Mononuclear cell (primary cell): Measurements from ENCODE around the gene DDX41. TPM values are rescaled to one million over a fixed set of nuclear protein-coding genes. Genes with fewer than 3 reads are reported as not detected.
A peak's percentile ranks its signal among the peaks of the same experiment; 100 is the strongest.

Experiments
- H3K27me3 ChIP-seq: 2 replicates; pipeline ENCODE4 v1.6.0; 2011; ENCODE audit warnings: low read length, control low read depth; ENCODE audit not compliant: insufficient read depth
- H3K4me1 ChIP-seq: 2 replicates; pipeline ENCODE4 v1.5.1; 2011; ENCODE audit warnings: mild to moderate bottlenecking, low read length, control low read depth; ENCODE audit not compliant: insufficient read depth
- H3K4me3 ChIP-seq: 2 replicates; pipeline ENCODE4 v1.5.1; 2011; ENCODE audit warnings: mild to moderate bottlenecking, low read length, moderate library complexity
- H3K9me3 ChIP-seq: 2 replicates; pipeline ENCODE4 v1.5.1; 2011; ENCODE audit warnings: low read depth, mild to moderate bottlenecking, control low read depth, low read length
- total RNA-seq: library from RNA; depleted of rRNA; stranded (reverse); fragments of >200 nt; gene quantifications from one replicate; pipeline ENCODE4 v1.2.3, GENCODE V29; 2012

The DDX41 gene
- total RNA-seq, 1 donor: 33.4 TPM

- H3K4me1 ChIP-seq: peaks cover 69% of the 10 kb centered on the region
- H3K4me3 ChIP-seq: no peak overlapping the region
- H3K9me3 ChIP-seq: no peaks in the 10 kb centered on the region
- H3K27me3 ChIP-seq: no peaks in the 10 kb centered on the region
Measured at GRCh38 chr5:177499842-177500241, 16.9 kb downstream of the DDX41 start.

- peaks cover 76% of the 10 kb centered on the region for H3K4me1 ChIP-seq
- H3K4me3 ChIP-seq: peak overlapping the region; percentile 55
Measured at GRCh38 chr5:177498013-177498787, 18.6 kb downstream of the DDX41 start.

GRCh38 chr5:177497292-177498012, 19.3 kb downstream of the DDX41 start, which contains the start of gene PDLIM7:
PDLIM7 (minus strand) TSS chr5:177497604; CDS start chr5:177496512, 1,092 bp downstream.
- H3K4me1 ChIP-seq: peaks cover 75% of the 10 kb centered on the region
- no peaks in the 10 kb centered on the region for H3K9me3 ChIP-seq
- no peaks in the 10 kb centered on the region for H3K27me3 ChIP-seq
- peak within 1 kb of the TSS; percentile 55 for H3K4me3 ChIP-seq

More at GRCh38 chr5:177498013-177498787, 18.6 kb downstream of the DDX41 start:
- Histone ChIP-seq H3K9me3 (no peaks in the 10 kb centered on the region), H3K27me3 (no peaks in the 10 kb centered on the region)

GRCh38 chr5:177496727-177497291, 20.0 kb downstream of the DDX41 start:
- Histone ChIP-seq H3K27me3 (no peaks in the 10 kb centered on the region), H3K4me1 (peaks cover 68% of the 10 kb centered on the region), H3K9me3 (no peaks in the 10 kb centered on the region), H3K4me3 (peak overlapping the region; percentile 55)

- H3K4me3 ChIP-seq: peak overlapping the region; percentile 13
- no peaks in the 10 kb centered on the region for H3K9me3 ChIP-seq
- H3K27me3 ChIP-seq: no peaks in the 10 kb centered on the region
- peaks cover 63% of the 10 kb centered on the region for H3K4me1 ChIP-seq
Measured at GRCh38 chr5:177496070-177496726, 20.6 kb downstream of the DDX41 start.

GRCh38 chr5:177495243-177496060, 21.3 kb downstream of the DDX41 start:
- Histone ChIP-seq H3K27me3 (no peaks in the 10 kb centered on the region), H3K4me3 (no peak overlapping the region), H3K4me1 (peaks cover 62% of the 10 kb centered on the region), H3K9me3 (no peaks in the 10 kb centered on the region)

- H3K4me1 ChIP-seq: peaks cover 61% of the 10 kb centered on the region
- H3K27me3 ChIP-seq: no peaks in the 10 kb centered on the region
- no peaks in the 10 kb centered on the region for H3K9me3 ChIP-seq
- H3K4me3 ChIP-seq: no peak overlapping the region
Measured at GRCh38 chr5:177494346-177495195, 22.2 kb downstream of the DDX41 start.

GRCh38 chr5:177493795-177494345, 22.9 kb downstream of the DDX41 start:
- no peaks in the 10 kb centered on the region for H3K9me3 ChIP-seq
- no peaks in the 10 kb centered on the region for H3K27me3 ChIP-seq
- H3K4me1 ChIP-seq: peaks cover 61% of the 10 kb centered on the region
- H3K4me3 ChIP-seq: no peak overlapping the region

- H3K27me3 ChIP-seq: no peaks in the 10 kb centered on the region
- no peaks in the 10 kb centered on the region for H3K9me3 ChIP-seq
- H3K4me1 ChIP-seq: peaks cover 52% of the 10 kb centered on the region
- H3K4me3 ChIP-seq: no peak overlapping the region
Measured at GRCh38 chr5:177492841-177493240, 23.9 kb downstream of the DDX41 start.

- H3K9me3 ChIP-seq: no peaks in the 10 kb centered on the region
- no peaks in the 10 kb centered on the region for H3K27me3 ChIP-seq
- H3K4me1 ChIP-seq: peaks cover 49% of the 10 kb centered on the region
- no peak overlapping the region for H3K4me3 ChIP-seq
Measured at GRCh38 chr5:177491983-177492746, 24.6 kb downstream of the DDX41 start.

GRCh38 chr5:177491429-177491945, 25.3 kb downstream of the DDX41 start:
- no peak overlapping the region for H3K4me3 ChIP-seq
- no peaks in the 10 kb centered on the region for H3K27me3 ChIP-seq
- H3K9me3 ChIP-seq: no peaks in the 10 kb centered on the region
- peaks cover 47% of the 10 kb centered on the region for H3K4me1 ChIP-seq

- Histone ChIP-seq H3K4me3 (no peak overlapping the region), H3K27me3 (no peaks in the 10 kb centered on the region), H3K4me1 (peaks cover 42% of the 10 kb centered on the region), H3K9me3 (no peaks in the 10 kb centered on the region)
Measured at GRCh38 chr5:177490992-177491391, 25.8 kb downstream of the DDX41 start.
